GM18499 (cell line): ENCODE data around the gene MYO7B.

Experiments
- ATAC-seq: cut with Tn5 transposase; IDR thresholded peaks from one replicate; pipeline ENCODE4 v1.9.1; 2021; ENCODE audit warnings: moderate number of reproducible peaks; ENCODE audit not compliant: insufficient read depth, unreplicated experiment

The MYO7B gene

GRCh38 chr2:127621981-127622431, 86.5 kb downstream of the MYO7B start:
- no peak for ATAC-seq

GRCh38 chr2:127622561-127623387, 87.3 kb downstream of the MYO7B start:
- no peak for ATAC-seq

- no peak for ATAC-seq
Observed at GRCh38 chr2:127623388-127624319, 88.2 kb downstream of the MYO7B start.

DNA sequence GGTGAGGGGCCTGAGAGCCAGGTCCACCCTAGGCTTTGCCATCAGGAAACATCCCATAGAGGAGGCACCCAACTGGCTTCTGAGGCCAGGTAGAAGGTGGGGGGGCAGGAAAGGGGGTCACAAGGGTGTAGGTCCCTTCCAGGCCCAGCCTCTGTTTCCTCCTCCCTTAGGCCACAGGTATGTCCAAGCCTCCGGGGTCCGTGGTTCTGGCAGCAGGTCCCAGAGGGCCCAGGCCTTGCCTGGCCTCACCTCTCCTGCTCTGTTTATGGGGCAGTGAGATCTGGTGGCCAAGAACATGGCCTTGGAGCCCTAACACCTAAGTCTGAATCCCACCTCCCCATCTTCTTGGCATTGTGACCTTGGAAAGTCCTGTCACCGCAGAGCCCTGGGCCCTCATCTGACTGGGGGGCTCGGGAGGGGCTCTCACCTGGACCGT, 88.9 kb downstream of the MYO7B start:
- ATAC-seq = no peak

GRCh38 chr2:127624756-127625571, 89.5 kb downstream of the MYO7B start:
- ATAC-seq = no peak

- ATAC-seq = no peak
Observed at GRCh38 chr2:127625572-127625951, 90.1 kb downstream of the MYO7B start.

DNA sequence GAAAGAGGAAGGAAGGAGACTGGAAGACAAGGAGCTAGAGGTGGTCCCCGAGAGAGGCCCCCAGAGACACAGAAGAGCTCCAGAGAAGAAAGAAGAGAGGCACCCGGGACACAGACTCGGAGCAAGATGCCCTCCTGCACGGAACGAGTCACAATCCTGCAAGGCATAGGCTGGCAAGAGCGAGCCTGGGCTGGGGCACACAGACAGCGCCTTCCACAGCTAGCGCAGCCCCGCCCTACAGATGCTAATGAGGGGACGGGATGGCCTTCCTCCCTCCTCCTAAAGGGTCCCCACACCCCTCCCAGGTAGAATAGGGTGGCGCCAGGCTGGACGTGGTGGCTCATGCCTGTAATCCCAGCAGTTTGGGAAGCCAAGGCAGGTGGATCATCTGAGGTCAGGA, 90.7 kb downstream of the MYO7B start:
- ATAC-seq = no peak

- ATAC-seq = no peak
Observed at GRCh38 chr2:127626917-127627739, 91.6 kb downstream of the MYO7B start.

- ATAC-seq = no peak
Observed at GRCh38 chr2:127627740-127628571, 92.5 kb downstream of the MYO7B start.

DNA sequence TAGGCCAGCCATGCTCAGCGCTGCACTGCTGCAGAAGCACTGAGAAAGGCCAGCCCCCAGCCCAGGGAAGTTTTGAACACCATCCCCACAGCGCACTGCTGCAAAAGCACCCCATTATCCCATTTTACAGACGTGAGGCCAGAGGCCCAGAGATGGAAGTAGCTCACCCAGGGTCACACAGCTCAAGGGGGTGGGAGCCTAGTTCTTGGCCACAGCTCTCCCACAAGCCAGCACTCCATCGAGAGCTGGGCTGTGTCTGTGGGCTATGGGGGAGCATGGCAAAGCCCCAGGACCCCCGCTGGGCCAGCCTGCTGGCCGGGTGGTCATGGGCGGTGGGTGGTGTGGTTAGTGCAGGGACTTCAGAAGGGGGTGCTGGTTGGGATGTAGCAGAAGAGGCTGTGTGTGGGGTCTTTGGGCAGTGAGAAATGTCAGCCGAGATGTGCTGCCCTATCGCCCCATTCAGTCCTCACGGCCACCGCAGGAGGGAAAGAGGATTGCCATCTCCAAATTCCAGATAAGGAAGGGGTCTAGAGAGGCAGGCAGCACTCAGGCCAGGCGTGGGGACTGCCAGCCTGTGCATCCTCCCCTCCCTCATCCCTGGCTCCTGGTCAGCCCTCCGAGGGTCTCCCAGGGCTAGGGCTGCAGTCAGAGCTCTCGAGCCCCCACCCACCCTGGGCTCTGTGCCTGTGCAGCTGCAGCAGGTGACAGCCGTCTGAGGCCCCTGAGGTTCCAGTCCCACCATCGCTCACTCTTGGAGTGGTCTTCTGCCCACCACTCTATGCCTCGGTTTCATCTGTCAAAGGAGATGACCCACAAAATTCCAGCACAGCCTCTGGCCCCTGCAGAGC, 93.5 kb downstream of the MYO7B start:
- ATAC-seq = no peak

DNA sequence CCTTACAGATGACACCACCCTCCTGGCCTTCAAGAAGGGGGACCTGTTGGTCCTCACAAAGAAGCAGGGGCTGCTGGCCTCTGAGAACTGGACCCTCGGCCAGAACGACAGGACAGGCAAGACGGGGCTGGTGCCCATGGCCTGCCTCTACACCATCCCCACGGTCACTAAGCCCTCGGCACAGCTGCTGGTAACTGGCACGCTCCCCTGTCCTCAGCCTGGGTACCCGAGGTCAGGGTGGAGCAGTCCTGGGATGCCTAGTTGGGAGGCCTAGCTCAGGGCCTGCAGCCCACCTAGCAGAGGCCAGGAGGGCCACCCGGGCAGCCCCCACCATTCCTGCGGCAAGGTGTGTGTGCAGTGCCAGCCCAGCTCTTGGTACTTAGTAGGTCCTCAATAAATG, 94.2 kb downstream of the MYO7B start:
- ATAC-seq = no peak

DNA sequence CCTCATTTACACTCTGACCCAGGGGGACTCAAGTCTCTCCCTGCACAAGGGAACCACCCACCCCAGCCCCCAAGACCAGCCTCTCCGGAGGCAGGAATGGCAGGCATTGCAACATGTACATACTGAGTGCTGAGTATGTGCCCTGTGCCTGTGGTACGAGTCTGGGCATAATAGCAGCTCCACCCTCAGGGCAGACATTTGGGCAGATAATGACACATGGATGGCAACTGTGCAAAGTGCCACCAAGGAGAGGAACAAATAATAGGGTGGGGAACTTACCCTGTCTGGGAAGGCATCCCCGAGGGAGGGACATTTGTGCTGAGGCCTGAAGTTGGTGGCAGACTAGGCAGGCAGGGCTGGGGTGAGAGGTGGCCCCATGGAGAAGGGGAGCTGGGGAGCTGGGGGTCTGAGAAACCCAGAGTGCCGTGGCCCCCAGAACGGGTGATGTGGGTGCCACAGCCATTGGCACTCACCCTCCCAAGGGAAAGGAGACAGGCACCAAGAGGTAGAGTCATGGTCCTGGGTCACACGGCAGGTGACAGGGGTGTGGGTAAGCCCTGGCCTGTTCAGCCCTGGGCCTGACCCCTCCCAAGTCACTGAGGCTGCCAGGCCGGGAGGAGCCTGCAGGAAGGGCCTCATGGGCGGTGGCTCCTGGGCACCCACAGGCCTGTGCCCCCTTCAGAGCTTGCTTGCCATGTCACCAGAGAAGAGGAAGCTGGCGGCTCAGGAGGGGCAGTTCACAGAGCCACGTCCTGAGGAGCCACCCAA, 94.8 kb downstream of the MYO7B start:
- ATAC-seq = no peak

DNA sequence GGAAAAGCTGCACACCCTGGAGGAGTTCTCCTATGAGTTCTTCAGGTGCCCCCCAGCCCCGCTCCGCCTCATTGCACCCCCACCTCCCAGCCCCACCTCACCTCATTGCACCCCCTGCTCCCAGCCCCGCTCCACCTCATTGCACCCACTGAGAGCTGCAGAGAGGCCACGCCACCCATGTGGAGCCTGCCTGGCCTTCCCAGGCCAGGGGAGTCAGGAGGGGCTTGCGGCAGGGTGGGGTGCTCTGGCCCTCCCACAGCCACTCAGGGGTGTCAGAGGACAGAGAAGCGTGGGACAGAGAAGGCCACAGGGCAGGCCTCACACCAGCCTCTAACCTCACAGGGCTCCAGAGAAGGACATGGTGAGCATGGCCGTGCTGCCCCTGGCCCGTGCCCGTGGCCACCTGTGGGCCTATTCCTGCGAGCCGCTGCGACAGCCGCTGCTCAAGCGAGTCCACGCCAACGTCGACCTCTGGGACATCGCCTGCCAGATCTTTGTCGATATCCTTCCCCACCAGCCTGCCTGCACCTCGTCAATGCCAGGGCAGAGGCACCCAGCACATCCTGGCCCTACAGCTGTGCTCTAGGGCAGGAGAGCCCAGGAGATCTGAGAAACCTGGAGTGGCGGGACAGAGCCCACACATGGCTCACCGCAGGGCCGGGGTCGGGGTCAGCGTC, 95.5 kb downstream of the MYO7B start:
- ATAC-seq = no peak

- no peak for ATAC-seq
Observed at GRCh38 chr2:127631541-127631996, 96.1 kb downstream of the MYO7B start.

DNA sequence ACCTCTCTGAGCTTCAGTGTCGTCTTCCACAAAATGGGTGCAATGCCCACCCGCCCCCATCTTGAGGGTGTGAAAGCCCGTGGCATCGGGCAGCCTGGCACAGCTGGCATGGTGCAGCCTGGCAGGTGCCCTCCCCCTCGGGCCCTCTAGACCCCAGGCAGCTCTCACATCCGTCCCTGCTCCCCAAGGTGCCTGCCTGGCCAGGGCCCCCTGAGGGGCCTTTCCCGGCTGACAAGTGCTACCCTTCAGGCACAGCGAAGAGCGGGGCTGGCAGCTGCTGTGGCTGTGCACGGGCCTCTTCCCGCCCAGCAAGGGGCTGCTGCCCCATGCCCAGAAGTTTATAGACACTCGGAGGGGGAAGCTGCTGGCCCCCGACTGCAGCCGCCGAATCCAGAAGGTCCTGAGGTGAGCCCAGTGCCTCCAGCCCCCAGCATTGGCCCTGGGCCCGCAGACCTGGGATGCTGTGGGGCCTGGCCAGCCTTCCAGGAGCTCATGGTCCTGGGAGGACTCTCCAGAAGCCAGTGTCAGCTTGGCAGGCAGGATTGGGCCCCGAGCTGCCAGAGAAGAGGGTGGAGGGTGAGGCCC, 96.6 kb downstream of the MYO7B start:
- no peak for ATAC-seq
